HCT116 (cell line): ENCODE data around the gene CCDC92. TPM values are rescaled to one million over a fixed set of nuclear protein-coding genes. Genes with fewer than 3 reads are reported as not detected.

ENCODE experiments used
- ATAC-seq: fragments of 200-7000 bp; cut with Tn5 transposase; 2 replicates; pipeline ENCODE4 v1.9.1; 2020; ENCODE audit warnings: mild to moderate bottlenecking, moderate library complexity
- BruUV-seq: library from RNA; stranded (reverse); fragments of 400-500 nt; replicated peaks from 2 replicates; lab custom pipeline; 2021; lab: Mats Ljungman, UMichigan
- CTCF ChIA-PET: fragments of 300-600 bp; sonication (Branson Sonifier 250); formaldehyde crosslinking; loops from one replicate; lab custom pipeline; 2021; ENCODE audit warnings: antibody characterized with exemption; lab: Charles Lee
- POLR2A ChIA-PET: fragments of 300-600, 350-600 bp; sonication (Branson Sonifier 250); formaldehyde crosslinking; loops from one replicate; lab custom pipeline; 2021; ENCODE audit warnings: antibody characterized with exemption; lab: Charles Lee
- RAD21 ChIA-PET, 2 experiments: fragments of 300-600 bp; sonication (Branson Sonifier 250); formaldehyde crosslinking; loops; one replicate each; lab custom pipeline; 2023; ENCODE audit warnings: low total read pairs in 2 of 2; ENCODE audit not compliant: uncharacterized antibody in 2 of 2, unreplicated experiment in 2 of 2, low non-redundant PET in 1 of 2; lab: Charles Lee
- DNase-seq: peaks from one replicate; pipeline ENCODE4 v3.0.0-alpha.2; 2010; ENCODE audit warnings: low read depth, low spot score
- H2AFZ ChIP-seq: fragments of 200-600 bp; shearing (Covaris generic), sonication (generic); 2 replicates; pipeline ENCODE4 v1.6.1; 2017; ENCODE audit warnings: low read depth, mixed run types, mixed read lengths, antibody characterized with exemption, low read length; ENCODE audit not compliant: poor library complexity, severe bottlenecking
- H3K27ac ChIP-seq: 2 replicates; pipeline ENCODE4 v1.5.1; 2012; ENCODE audit warnings: low read depth, low read length
- H3K27me3 ChIP-seq: fragments of 200-600 bp; sonication (generic); 2 replicates; pipeline ENCODE4 v1.6.1; 2016; ENCODE audit warnings: mixed run types, low read length, mixed read lengths; ENCODE audit not compliant: insufficient read depth
- H3K36me3 ChIP-seq, 2 experiments: fragments of 200-500 bp in 1 of 2; fragments of 200-600 bp in 1 of 2; sonication (Bioruptor generic) in 1 of 2; sonication (generic) in 1 of 2; 2 replicates each; pipeline versions ENCODE4 v1.5.1 to v1.6.1; 2014 to 2016; ENCODE audit warnings: low read length in 2 of 2, inconsistent platforms in 1 of 2, mixed read lengths in 1 of 2, mixed run types in 1 of 2; ENCODE audit not compliant: insufficient read depth in 2 of 2, control insufficient read depth in 1 of 2
- H3K4me1 ChIP-seq, 2 experiments: fragments of 200-600 bp in 1 of 2; sonication (generic) in 1 of 2; 2 replicates each; pipeline versions ENCODE4 v1.5.1 to v1.6.1; 2012 to 2017; ENCODE audit warnings: low read length in 2 of 2, inconsistent platforms in 1 of 2, mild to moderate bottlenecking in 1 of 2, mixed read lengths in 1 of 2, mixed run types in 1 of 2, moderate library complexity in 1 of 2; ENCODE audit not compliant: insufficient read depth in 2 of 2, control insufficient read depth in 1 of 2
- H3K4me2 ChIP-seq: fragments of 200-600 bp; sonication (generic); 2 replicates; pipeline ENCODE4 v1.6.1; 2017; ENCODE audit warnings: mixed run types, low read length, mixed read lengths
- H3K4me3 ChIP-seq, 2 experiments: fragments of 200-600 bp in 1 of 2; sonication (generic) in 1 of 2; replicated peaks in 1 of 2; 2 replicates each; pipeline ENCODE4 v1.5.1; 2011 to 2016; ENCODE audit warnings: low read length in 2 of 2, control low read depth in 1 of 2, low read depth in 1 of 2, mild to moderate bottlenecking in 1 of 2, mixed read lengths in 1 of 2, mixed run types in 1 of 2
- H3K79me2 ChIP-seq: fragments of 200-600 bp; sonication (generic); 2 replicates; pipeline ENCODE4 v1.6.1; 2017; ENCODE audit warnings: mild to moderate bottlenecking, mixed run types, low read length, moderate library complexity, mixed read lengths; ENCODE audit not compliant: insufficient read depth
- H3K9ac ChIP-seq: fragments of 200-600 bp; sonication (generic); 2 replicates; pipeline ENCODE4 v1.6.1; 2016; ENCODE audit warnings: low read length, mixed read lengths
- H3K9me2 ChIP-seq: fragments of 200-600 bp; sonication (generic), shearing (Covaris generic); 2 replicates; pipeline ENCODE4 v1.6.1; 2017; ENCODE audit warnings: mixed run types, mild to moderate bottlenecking, moderate library complexity; ENCODE audit not compliant: insufficient read depth
- H3K9me3 ChIP-seq, 2 experiments: fragments of 200-500 bp in 1 of 2; fragments of 200-600 bp in 1 of 2; sonication (Bioruptor generic) in 1 of 2; sonication (generic) in 1 of 2; 2 replicates each; pipeline ENCODE4 v1.6.1; 2014 to 2017; ENCODE audit warnings: low read length in 2 of 2, mixed read lengths in 2 of 2, inconsistent platforms in 1 of 2, low read depth in 1 of 2, mild to moderate bottlenecking in 1 of 2, mixed run types in 1 of 2, moderate library complexity in 1 of 2; ENCODE audit not compliant: control insufficient read depth in 1 of 2, insufficient read depth in 1 of 2
- H4K20me1 ChIP-seq: fragments of 200-600 bp; sonication (generic), shearing (Covaris generic); 2 replicates; pipeline ENCODE4 v1.6.1; 2017; ENCODE audit warnings: mixed run types, mild to moderate bottlenecking, moderate library complexity; ENCODE audit not compliant: insufficient read depth
- ATF3 ChIP-seq: IDR thresholded peaks from 2 replicates; pipeline ENCODE4 v1.6.1; 2012
- CBX3 ChIP-seq: IDR thresholded peaks from 2 replicates; pipeline ENCODE4 v1.6.1; 2012; ENCODE audit warnings: low read depth
- CEBPB ChIP-seq: IDR thresholded peaks from 2 replicates; pipeline ENCODE4 v1.6.1; 2012; ENCODE audit warnings: low read depth
- CTCF ChIP-seq, 3 experiments: fragments of 200-600 bp in 1 of 3; sonication (generic) in 1 of 3; IDR thresholded peaks in 2 of 3; conservative IDR thresholded peaks in 1 of 3; 2 replicates each; pipeline ENCODE4 v1.5.1; 2012 to 2017; ENCODE audit warnings: low read depth in 2 of 3, low read length in 2 of 3, antibody characterized with exemption in 1 of 3, borderline replicate concordance in 1 of 3, control low read depth in 1 of 3, mild to moderate bottlenecking in 1 of 3, mixed read lengths in 1 of 3, mixed run types in 1 of 3, moderate library complexity in 1 of 3; ENCODE audit not compliant: insufficient read depth in 1 of 3
- EGR1 ChIP-seq: IDR thresholded peaks from 2 replicates; pipeline ENCODE4 v1.6.1; 2012; ENCODE audit warnings: low read depth
- ELF1 ChIP-seq: IDR thresholded peaks from 2 replicates; pipeline ENCODE4 v1.6.1; 2012; ENCODE audit warnings: low read depth, borderline replicate concordance
- EZH2 ChIP-seq: fragments of 200-600 bp; sonication (generic); IDR thresholded peaks from 2 replicates; pipeline ENCODE4 v1.6.1; 2017; ENCODE audit warnings: antibody characterized with exemption, mixed run types
- JUND ChIP-seq: IDR thresholded peaks from 2 replicates; pipeline ENCODE4 v1.6.1; 2012
- MAX ChIP-seq: IDR thresholded peaks from 2 replicates; pipeline ENCODE4 v1.6.1; 2012
- SIN3A ChIP-seq: IDR thresholded peaks from 2 replicates; pipeline ENCODE4 v1.6.1; 2012; ENCODE audit warnings: low read depth
- SP1 ChIP-seq: IDR thresholded peaks from 2 replicates; pipeline ENCODE4 v1.6.1; 2012; ENCODE audit warnings: low read depth
- SRF ChIP-seq: IDR thresholded peaks from 2 replicates; pipeline ENCODE4 v1.6.1; 2012; ENCODE audit warnings: low read depth
- YY1 ChIP-seq: IDR thresholded peaks from 2 replicates; pipeline ENCODE4 v1.6.1; 2011; ENCODE audit warnings: low read length, low read depth, moderate library complexity, mild to moderate bottlenecking; ENCODE audit not compliant: insufficient replicate concordance; ENCODE audit errors: extremely low read depth
- ZBTB33 ChIP-seq: IDR thresholded peaks from 2 replicates; pipeline ENCODE4 v1.6.1; 2011; ENCODE audit warnings: mild to moderate bottlenecking, low read length, moderate library complexity; ENCODE audit not compliant: insufficient replicate concordance; ENCODE audit errors: extremely low read depth
- ZFX ChIP-seq: fragments of 450-650 bp; IDR thresholded peaks from 2 replicates; pipeline ENCODE4 v1.6.1; 2017
- ZNF274 ChIP-seq: fragments of 200-500 bp; sonication (Bioruptor generic); IDR thresholded peaks from 2 replicates; pipeline ENCODE4 v1.6.1; 2014; ENCODE audit warnings: mild to moderate bottlenecking, low read depth, low read length, inconsistent platforms
- intact Hi-C: fragments of 100-400 bp; cut with micrococcal nuclease; formaldehyde crosslinking; loops from 2 replicates; pipeline ENCODE4 v1.10.0; 2022
- total RNA-seq: library from RNA; stranded (reverse); gene quantifications from one replicate; pipeline ENCODE4 v1.2.1, GENCODE V29; 2021; ENCODE audit not compliant: unreplicated experiment

The CCDC92 gene
- total RNA-seq, 1 experiment from 2014 or later = 9.7 TPM

- no peaks in the 10 kb centered on the region for H3K9me2 ChIP-seq
- DNase-seq = no peak
Measured at GRCh38 chr12:123888989-123889388, 83.6 kb downstream of the CCDC92 start.

More at GRCh38 chr12:123888989-123889388, 83.6 kb downstream of the CCDC92 start:
- Histone ChIP-seq H3K79me2 (no peaks in the 10 kb centered on the region), H3K27me3 (peaks cover 3% of the 10 kb centered on the region; the same call in 1 of the 2 replicates), H3K4me2 (no peak overlapping the region), H3K9me3 (no peaks in the 10 kb centered on the region), H3K36me3 (no peaks in the 10 kb centered on the region), H3K4me1 (peaks cover 5 to 9% of the 10 kb centered on the region in 2 experiments; a peak in 3 of 4 replicates), H3K27ac (no peak overlapping the region), H4K20me1 (no peaks in the 10 kb centered on the region), H3K4me3 (no peak overlapping the region), H2AFZ (no peak overlapping the region), H3K9ac (no peak overlapping the region)
- no peak for TF ChIP-seq CTCF (IDR thresholded peaks at IDR 0.05 in 2 of 3, conservative IDR thresholded peaks at IDR 0.05 in 1 of 3; ENCODE audit: borderline replicate concordance in 1 of 3, insufficient read depth in 1 of 3, low read depth in 2 of 3, low read length in 2 of 3)
- no peak for TF ChIP-seq MAX
- TF ChIP-seq CEBPB = no peak
- TF ChIP-seq ZFX = no peak
- no peak for TF ChIP-seq SP1
- no peak for TF ChIP-seq JUND
- no peak for TF ChIP-seq ZBTB33
- no peak for TF ChIP-seq YY1
- TF ChIP-seq SRF = no peak
- TF ChIP-seq ZNF274 = no peak
- no peak for TF ChIP-seq ELF1
- no peak for TF ChIP-seq EGR1
- no peak for TF ChIP-seq EZH2
- no peak for TF ChIP-seq ATF3
- no peak for TF ChIP-seq CBX3
- TF ChIP-seq SIN3A = no peak
- intact Hi-C loops = no loop called here
- no TSS peak for BruUV-seq
- ChIA-PET RAD21 (no interaction called here), CTCF (no interaction called here), POLR2A (no interaction called here)
- ATAC-seq = no peak
